Vagina (tissue), 2 donors: ENCODE data around the gene UBE2R2. TPM values are rescaled to one million over a fixed set of nuclear protein-coding genes. Genes with fewer than 3 reads are reported as not detected.
"Not testable (repeated sequence)": the region's sequence is repeated elsewhere in the genome, so short reads cannot be mapped to it uniquely, and the experiment has no call there.

Experiments used
- DNase-seq, 2 donors: peaks; one replicate each; pipeline ENCODE4 v3.0.0-alpha.2; 2017; ENCODE audit errors: extremely low spot score in 2 of 2
- H3K27ac ChIP-seq: fragments of 200-600 bp; sonication (generic); one replicate; pipeline ENCODE4 v1.5.1; 2019
- H3K27me3 ChIP-seq: fragments of 200-600 bp; sonication (generic); one replicate; pipeline ENCODE4 v1.5.1; 2019
- H3K36me3 ChIP-seq, 2 donors: fragments of 200-600 bp; sonication (generic); one replicate each; pipeline ENCODE4 v1.5.1; 2017 to 2019
- H3K4me1 ChIP-seq: fragments of 200-600 bp; sonication (generic); one replicate; pipeline ENCODE4 v1.5.1; 2019
- H3K4me3 ChIP-seq, 2 donors: fragments of 200-600 bp; sonication (generic); 1 replicate in 1 of 2; 2 replicates in 1 of 2; pipeline ENCODE4 v1.5.1; 2016 to 2019
- H3K9me3 ChIP-seq: fragments of 200-600 bp; sonication (generic); one replicate; pipeline ENCODE4 v1.5.1; 2019
- POLR2A ChIP-seq, 2 donors: fragments of 450-650 bp; IDR thresholded peaks; one replicate each; pipeline ENCODE4 v1.6.1; 2017; ENCODE audit warnings: antibody characterized with exemption in 2 of 2, mild to moderate bottlenecking in 2 of 2, moderate library complexity in 2 of 2
- POLR2AphosphoS5 ChIP-seq, 2 donors: sonication (generic); formaldehyde crosslinking; IDR thresholded peaks; one replicate each; pipeline ENCODE4 v1.9.0; 2017; ENCODE audit warnings: antibody characterized with exemption in 2 of 2, mild to moderate bottlenecking in 2 of 2, low read depth in 1 of 2; ENCODE audit not compliant: insufficient read depth in 1 of 2
- intact Hi-C: fragments of 100-400 bp; cut with DNase I; formaldehyde crosslinking; loops from one replicate; pipeline ENCODE4 v1.15.1; 2023
- total RNA-seq: library from RNA; depleted of rRNA; stranded (reverse); fragments of >200 nt; gene quantifications from one replicate; pipeline ENCODE4 v1.2.3, GENCODE V29; 2016
- TF ChIP-seq, protein P1 (sequence below), 3 experiments: fragments of 450-650 bp in 2 of 3; fragments of 200-600 bp in 1 of 3; sonication (generic) in 1 of 3; IDR thresholded peaks; one replicate each; pipeline ENCODE4 v1.5.1; 2017 to 2019; ENCODE audit warnings: antibody characterized with exemption in 3 of 3, mild to moderate bottlenecking in 2 of 3, moderate library complexity in 2 of 3

UBE2R2 gene
- total RNA-seq, 1 donor from 2014 or later = 20.4 TPM

DNA sequence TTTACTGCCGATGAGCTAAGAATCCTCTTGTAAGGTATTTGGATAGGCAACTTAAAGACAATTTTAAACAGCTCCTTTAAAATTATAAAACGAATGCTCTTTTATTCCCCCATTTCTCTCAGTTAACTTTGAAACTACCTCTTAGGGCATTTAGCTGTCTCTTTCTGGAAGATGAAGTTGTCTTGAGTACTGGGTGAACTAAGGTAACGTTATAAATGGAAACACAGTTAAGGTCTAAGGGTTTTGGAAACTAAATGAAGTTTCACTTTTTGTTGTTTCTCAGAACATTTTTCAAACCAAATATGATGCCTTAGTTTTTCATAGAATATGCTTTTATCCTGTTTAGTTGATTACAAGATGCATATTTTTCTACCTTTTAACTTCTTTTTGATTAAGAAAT lies 6.8 kb downstream of the UBE2R2 start:
- Histone ChIP-seq H3K4me1 (peaks cover 57% of the 10 kb centered on the region), H3K27me3 (no peaks in the 10 kb centered on the region), H3K36me3 (no peaks in the 10 kb centered on the region), H3K9me3 (no peaks in the 10 kb centered on the region), H3K4me3 (no peak overlapping the region), H3K27ac (no peak overlapping the region)
- intact Hi-C loops = no loop called here
- no peak for DNase-seq
- TF ChIP-seq, protein P1, sequence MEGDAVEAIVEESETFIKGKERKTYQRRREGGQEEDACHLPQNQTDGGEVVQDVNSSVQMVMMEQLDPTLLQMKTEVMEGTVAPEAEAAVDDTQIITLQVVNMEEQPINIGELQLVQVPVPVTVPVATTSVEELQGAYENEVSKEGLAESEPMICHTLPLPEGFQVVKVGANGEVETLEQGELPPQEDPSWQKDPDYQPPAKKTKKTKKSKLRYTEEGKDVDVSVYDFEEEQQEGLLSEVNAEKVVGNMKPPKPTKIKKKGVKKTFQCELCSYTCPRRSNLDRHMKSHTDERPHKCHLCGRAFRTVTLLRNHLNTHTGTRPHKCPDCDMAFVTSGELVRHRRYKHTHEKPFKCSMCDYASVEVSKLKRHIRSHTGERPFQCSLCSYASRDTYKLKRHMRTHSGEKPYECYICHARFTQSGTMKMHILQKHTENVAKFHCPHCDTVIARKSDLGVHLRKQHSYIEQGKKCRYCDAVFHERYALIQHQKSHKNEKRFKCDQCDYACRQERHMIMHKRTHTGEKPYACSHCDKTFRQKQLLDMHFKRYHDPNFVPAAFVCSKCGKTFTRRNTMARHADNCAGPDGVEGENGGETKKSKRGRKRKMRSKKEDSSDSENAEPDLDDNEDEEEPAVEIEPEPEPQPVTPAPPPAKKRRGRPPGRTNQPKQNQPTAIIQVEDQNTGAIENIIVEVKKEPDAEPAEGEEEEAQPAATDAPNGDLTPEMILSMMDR (IDR thresholded peaks at IDR 0.05) = no peak
- TF ChIP-seq POLR2A (IDR thresholded peaks at IDR 0.05) (no peak), POLR2AphosphoS5 (IDR thresholded peaks at IDR 0.05; ENCODE audit: insufficient read depth in 1 of 2, low read depth in 1 of 2) (no peak)

DNA sequence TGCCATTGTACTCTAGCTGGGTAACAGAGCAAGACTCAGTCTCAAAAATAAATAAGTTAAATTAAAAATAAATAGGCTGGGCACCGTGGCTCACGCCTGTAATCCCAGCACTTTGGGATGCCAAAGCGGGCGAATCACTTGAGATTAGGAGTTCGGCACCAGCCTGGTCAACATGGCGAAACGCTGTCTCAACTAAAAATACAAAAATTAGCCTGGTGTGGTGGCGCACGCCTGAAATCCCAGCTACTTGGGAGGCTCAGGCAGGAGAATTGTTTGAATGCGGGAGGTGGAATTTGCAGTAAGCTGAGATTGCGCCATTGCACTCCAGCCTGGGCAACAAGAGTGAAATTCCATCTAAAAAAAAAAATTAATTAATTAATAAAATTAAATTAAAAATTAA lies 10.3 kb downstream of the UBE2R2 start:
- DNase-seq, H3K9me3 ChIP-seq, H3K27ac ChIP-seq, intact Hi-C loops, H3K4me3 ChIP-seq, H3K36me3 ChIP-seq, H3K27me3 ChIP-seq: not testable (repeated sequence)
- H3K4me1 ChIP-seq = peaks cover 27% of the 10 kb centered on the region

DNA sequence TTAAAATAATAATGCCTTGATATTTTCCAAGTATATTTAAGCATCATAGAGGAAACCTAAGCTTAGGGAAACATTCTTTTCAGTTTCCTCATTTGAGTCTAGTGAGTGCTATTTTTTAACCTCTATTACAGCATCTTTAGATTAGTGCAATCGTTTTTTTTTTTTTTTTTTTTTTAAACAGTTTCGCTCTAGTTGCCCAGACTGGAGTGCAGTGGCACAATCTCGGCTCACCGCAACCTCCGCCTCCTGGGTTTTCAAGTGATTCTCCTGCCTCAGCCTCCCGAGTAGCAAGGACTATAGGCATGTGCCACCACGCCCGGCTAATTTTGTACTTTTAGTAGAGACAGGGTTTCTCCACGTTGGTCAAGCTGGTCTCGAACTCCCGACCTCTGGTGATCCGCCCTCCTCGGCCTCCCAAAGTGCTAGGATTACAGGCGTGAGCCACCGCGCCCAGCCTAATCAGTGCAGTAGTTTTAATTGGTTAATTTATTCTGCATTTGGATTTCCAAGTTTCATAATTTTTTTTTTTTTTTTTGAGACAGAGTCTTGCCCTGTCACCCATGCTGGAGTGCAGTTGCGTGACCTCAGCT lies 12.8 kb downstream of the UBE2R2 start:
- H3K27ac ChIP-seq, H3K9me3 ChIP-seq, DNase-seq, H3K27me3 ChIP-seq, intact Hi-C loops, H3K4me3 ChIP-seq, H3K36me3 ChIP-seq: not testable (repeated sequence)
- peaks cover 25% of the 10 kb centered on the region for H3K4me1 ChIP-seq

DNA sequence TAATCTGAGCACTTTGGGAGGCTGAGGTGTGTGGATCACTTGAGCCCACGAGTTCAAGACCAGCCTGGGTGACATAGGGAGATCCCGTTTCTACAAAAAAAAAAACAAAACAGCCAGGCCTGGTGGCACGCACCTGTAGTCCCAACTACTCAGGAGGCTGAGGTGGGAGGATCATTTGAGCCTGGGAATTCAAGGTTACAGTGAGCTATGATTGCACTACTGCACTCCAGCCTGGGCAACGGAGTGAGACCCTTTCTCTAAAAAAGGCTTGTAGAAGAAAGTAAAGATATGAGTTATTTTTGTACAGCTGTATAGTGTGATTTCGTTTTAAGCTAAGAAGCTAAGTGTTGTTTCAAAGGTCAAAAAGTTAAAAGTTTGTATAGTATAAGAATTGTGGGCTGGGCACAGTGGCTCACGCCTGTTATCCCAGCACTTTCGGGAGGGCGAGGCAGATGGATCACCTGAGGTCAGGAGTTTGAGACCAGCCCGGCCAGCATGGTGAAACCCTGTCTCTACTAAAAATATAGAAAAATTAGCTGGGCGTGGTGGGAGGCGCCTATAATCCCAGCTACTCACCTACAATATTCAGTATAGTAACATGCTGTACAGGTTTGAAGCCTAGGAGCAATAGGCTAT lies 18.8 kb downstream of the UBE2R2 start:
- DNase-seq = no peak
- intact Hi-C loops = no loop called here
- peak overlapping the region; percentile 24 for H3K27ac ChIP-seq
- H3K9me3 ChIP-seq = no peaks in the 10 kb centered on the region
- H3K36me3 ChIP-seq = no peaks in the 10 kb centered on the region
- H3K4me3 ChIP-seq = no peak overlapping the region
- TF ChIP-seq, protein P1 (IDR thresholded peaks at IDR 0.05) = no peak
- TF ChIP-seq POLR2AphosphoS5 (IDR thresholded peaks at IDR 0.05; ENCODE audit: insufficient read depth in 1 of 2, low read depth in 1 of 2) = no peak
- TF ChIP-seq POLR2A (IDR thresholded peaks at IDR 0.05) = no peak
- H3K4me1 ChIP-seq = peaks cover 67% of the 10 kb centered on the region
- H3K27me3 ChIP-seq = no peaks in the 10 kb centered on the region

DNA sequence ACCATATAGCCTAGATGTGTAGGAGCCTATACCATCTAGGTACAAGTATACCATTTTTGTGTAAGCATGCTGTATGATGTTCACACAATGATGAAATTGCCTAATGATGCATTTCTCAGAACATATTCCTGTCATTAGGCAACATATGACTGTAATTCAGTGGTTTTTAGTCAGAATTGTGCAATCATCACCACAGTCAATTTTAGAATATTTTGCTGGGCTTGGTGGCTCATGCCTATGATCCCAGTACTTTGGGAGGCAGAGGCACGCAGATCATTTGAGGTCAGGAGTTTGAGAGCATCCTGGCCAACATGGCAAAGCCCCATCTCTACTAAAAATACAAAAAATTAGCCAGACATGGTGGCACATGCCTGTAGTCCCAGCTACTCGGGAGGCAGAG lies 19.3 kb downstream of the UBE2R2 start:
- H3K27ac ChIP-seq, intact Hi-C loops, DNase-seq, H3K27me3 ChIP-seq, H3K9me3 ChIP-seq, H3K4me3 ChIP-seq, H3K36me3 ChIP-seq: not testable (repeated sequence)
- peak in 1 of 2 donors; percentile 66 for TF ChIP-seq POLR2AphosphoS5 (IDR thresholded peaks at IDR 0.05; ENCODE audit: insufficient read depth in 1 of 2, low read depth in 1 of 2)
- H3K4me1 ChIP-seq = peaks cover 72% of the 10 kb centered on the region

DNA sequence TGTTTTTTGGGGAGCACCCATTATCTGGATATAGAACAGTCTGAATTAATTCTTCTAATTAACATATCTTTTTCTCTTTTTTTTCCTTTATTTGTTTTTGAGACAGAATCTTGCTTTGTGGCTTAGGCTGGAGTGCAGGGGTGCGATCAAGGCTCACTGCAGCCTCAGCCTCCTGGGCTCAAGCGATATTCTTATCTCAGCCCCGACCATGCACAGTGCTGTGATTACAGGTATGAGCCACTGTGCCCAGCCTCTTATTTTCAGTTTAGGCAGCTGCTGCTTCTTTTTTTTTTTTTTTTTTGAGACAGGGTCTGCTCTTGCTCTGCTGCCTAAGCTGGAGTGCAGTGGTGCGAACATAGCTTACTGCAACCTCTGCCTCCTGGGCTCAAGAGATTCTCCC lies 20.2 kb downstream of the UBE2R2 start:
- Histone ChIP-seq H3K36me3 (no peaks in the 10 kb centered on the region), H3K27me3 (no peaks in the 10 kb centered on the region), H3K4me1 (peaks cover 79% of the 10 kb centered on the region), H3K4me3 (no peak overlapping the region), H3K9me3 (no peaks in the 10 kb centered on the region), H3K27ac (no peak overlapping the region)
- TF ChIP-seq POLR2A (IDR thresholded peaks at IDR 0.05) (no peak), POLR2AphosphoS5 (IDR thresholded peaks at IDR 0.05; ENCODE audit: insufficient read depth in 1 of 2, low read depth in 1 of 2) (no peak)
- TF ChIP-seq, protein P1 (IDR thresholded peaks at IDR 0.05) = no peak
- intact Hi-C loops = no loop called here
- no peak for DNase-seq
